Endothelial cell of hepatic sinusoid (primary cell): ENCODE measurements around the gene ZNF502.

Experiments
- in situ Hi-C: cut with HindIII; loops from 2 replicates; pipeline ENCODE4 v1.10.0; 2017; ENCODE audit warnings: low sequenced_read_pairs

Gene ZNF502

GRCh38 chr3:44762690-44763089 lies 50.2 kb downstream of the ZNF502 start:
- in situ Hi-C loops = no loop called here

DNA sequence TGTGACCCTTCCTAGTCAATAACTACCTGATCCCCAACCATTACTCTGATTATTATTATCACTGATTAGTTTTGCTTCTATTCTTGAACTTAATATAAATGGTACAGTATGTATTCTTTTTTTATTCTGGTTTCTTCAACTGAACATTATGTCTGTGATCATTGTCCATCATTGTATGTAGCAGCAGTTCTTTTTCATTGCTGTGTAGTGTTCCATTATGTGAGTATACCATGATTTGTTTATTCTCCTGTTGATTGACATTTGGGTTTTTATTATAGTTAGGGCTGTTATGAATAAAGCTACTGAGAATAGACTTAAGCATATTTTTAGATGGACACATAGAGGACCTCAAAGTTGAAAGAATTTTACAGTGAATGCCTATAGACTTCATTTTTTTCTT lies 51.8 kb downstream of the ZNF502 start:
- in situ Hi-C loops = no loop called here

DNA sequence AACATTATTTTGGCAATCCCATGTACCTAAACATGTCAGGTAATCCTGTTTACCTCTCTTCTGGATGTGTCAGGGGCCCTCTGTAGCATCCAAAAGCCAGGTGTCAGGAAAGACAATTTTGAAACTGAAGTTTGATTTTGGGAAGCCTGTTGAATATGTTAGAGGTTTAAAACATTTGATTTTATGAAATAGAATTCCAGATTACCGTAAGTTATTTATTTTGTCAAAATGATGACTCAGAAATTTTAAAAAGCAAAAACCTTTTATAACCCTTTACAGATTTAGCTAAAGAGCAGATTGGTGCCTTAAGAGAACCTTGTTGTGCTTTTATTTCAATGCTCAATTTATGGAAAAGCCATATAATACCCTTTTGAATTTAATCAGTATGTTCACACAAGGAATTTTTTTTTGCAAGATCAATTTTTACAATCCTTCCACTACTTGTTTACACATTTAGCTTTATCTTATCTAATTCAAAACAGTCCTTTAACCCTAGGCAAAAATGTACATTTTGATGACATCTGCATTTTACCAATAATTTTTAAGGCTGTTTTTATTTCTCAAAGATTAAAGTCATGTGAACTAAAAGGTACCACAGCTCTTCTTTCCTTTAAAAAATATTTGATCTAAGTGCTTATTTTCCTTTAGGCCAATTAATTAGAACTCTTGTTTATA lies 59.1 kb downstream of the ZNF502 start:
- in situ Hi-C loops = no loop called here

DNA sequence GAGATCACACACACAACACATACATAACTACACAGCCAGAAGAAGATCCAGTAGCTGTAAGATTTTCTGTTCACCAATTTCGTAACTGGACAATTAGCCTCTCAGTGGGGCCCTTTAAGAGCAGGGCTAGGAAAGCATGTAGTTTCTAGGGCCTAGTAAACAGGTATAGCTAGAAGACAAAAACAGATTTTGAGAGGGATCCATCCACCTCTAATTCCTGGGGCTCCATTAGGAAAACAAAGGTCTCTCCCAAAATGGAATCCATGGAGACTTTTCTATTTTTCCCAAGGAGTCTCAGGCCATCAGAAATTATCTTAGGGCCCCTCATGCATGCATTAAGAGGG lies 59.6 kb downstream of the ZNF502 start:
- in situ Hi-C loops = no loop called here
